Spleen (tissue), 11 donors: ENCODE data around the gene OAS1. TPM values are rescaled to one million over a fixed set of nuclear protein-coding genes. Genes with fewer than 3 reads are reported as not detected.

Experiments used
- DNase-seq: peaks from one replicate; pipeline ENCODE4 v3.0.0-alpha.2; 2020
- H3K27ac ChIP-seq, 8 donors: fragments of 200-600 bp; sonication (generic) in 7 of 8; 1 replicate in 4 of 8; 2 replicates in 4 of 8; pipeline versions ENCODE4 v1.5.0 to v1.8.0; 2016 to 2021; ENCODE audit warnings: inconsistent platforms in 4 of 8, mild to moderate bottlenecking in 4 of 8, moderate library complexity in 1 of 8
- H3K27me3 ChIP-seq, 7 donors: fragments of 200-600 bp; sonication (generic) in 6 of 7; replicated peaks in 1 of 7; 1 replicate in 4 of 7; 2 replicates in 3 of 7; pipeline versions ENCODE4 v1.5.0 to v1.8.0; 2016 to 2021; ENCODE audit warnings: inconsistent platforms in 3 of 7, mild to moderate bottlenecking in 1 of 7
- H3K36me3 ChIP-seq, 6 donors: fragments of 200-600 bp; sonication (generic) in 5 of 6; 1 replicate in 4 of 6; 2 replicates in 2 of 6; pipeline versions ENCODE4 v1.5.0 to v1.8.0; 2016 to 2021; ENCODE audit warnings: inconsistent platforms in 2 of 6
- H3K4me1 ChIP-seq, 6 donors: fragments of 200-600 bp; sonication (generic) in 5 of 6; 1 replicate in 3 of 6; 2 replicates in 3 of 6; pipeline versions ENCODE4 v1.5.0 to v1.8.0; 2016 to 2021; ENCODE audit warnings: inconsistent platforms in 3 of 6
- H3K4me3 ChIP-seq, 8 donors: fragments of 200-600 bp; sonication (generic) in 7 of 8; 1 replicate in 4 of 8; 2 replicates in 4 of 8; pipeline versions ENCODE4 v1.5.0 to v1.8.0; 2016 to 2021; ENCODE audit warnings: inconsistent platforms in 4 of 8, mild to moderate bottlenecking in 4 of 8, moderate library complexity in 2 of 8
- H3K9me3 ChIP-seq, 8 donors: fragments of 200-600 bp; sonication (generic) in 7 of 8; 1 replicate in 4 of 8; 2 replicates in 4 of 8; pipeline versions ENCODE4 v1.5.0 to v1.8.0; 2016 to 2021; ENCODE audit warnings: inconsistent platforms in 4 of 8
- POLR2A ChIP-seq, 3 donors: fragments of 450-650 bp; IDR thresholded peaks; one replicate each; pipeline ENCODE4 v1.5.1; 2017; ENCODE audit warnings: antibody characterized with exemption in 3 of 3, mild to moderate bottlenecking in 1 of 3
- POLR2AphosphoS5 ChIP-seq, 3 donors: sonication (generic); formaldehyde crosslinking; IDR thresholded peaks; one replicate each; pipeline ENCODE4 v1.5.1; 2017; ENCODE audit warnings: antibody characterized with exemption in 3 of 3
- WGBS, 5 donors: extraction: QIAGEN DNeasy Blood & Tissue Kit in 3 of 5; methylation state at CpG; one replicate each; pipeline versions ENCODE4 v1.1.5 to v1.1.7; 2013 to 2018; 5-methylcytosine and 5-hydroxymethylcytosine counted together
- intact Hi-C: fragments of 100-400 bp; cut with DNase I; formaldehyde crosslinking; loops from one replicate; pipeline ENCODE4 v1.15.0; 2023; ENCODE audit warnings: low total_unique reads
- polyA plus RNA-seq, 3 donors: library from polyadenylated mRNA; stranded (reverse); fragments of 200-250 nt; gene quantifications; one replicate each; pipeline ENCODE4 v1.2.1, GENCODE V29; 2013
- total RNA-seq, 7 donors: library from RNA; depleted of rRNA in 3 of 7; stranded (reverse); fragments of >200 nt in 3 of 7; fragmentation: NEBNext Ultra II Directional in 4 of 7; extraction: Animal tissue kit (Norgen Biotek cat#: 25700) in 4 of 7; gene quantifications; one replicate each; pipeline versions ENCODE4 v1.1.0 to v1.2.1, GENCODE V29; 2016 to 2021
- TF ChIP-seq, protein P1 (sequence below), 11 experiments: fragments of 200-600 bp in 7 of 11; fragments of 450-650 bp in 4 of 11; sonication (generic) in 4 of 11; IDR thresholded peaks in 8 of 11; conservative IDR thresholded peaks in 3 of 11; 1 replicate in 7 of 11; 2 replicates in 4 of 11; pipeline versions ENCODE4 v1.4.0 to v1.8.0; 2016 to 2021; ENCODE audit warnings: antibody characterized with exemption in 11 of 11, inconsistent platforms in 4 of 11, mild to moderate bottlenecking in 1 of 11
- donor health status: healthy with polysubstance abuse.
- donor health status: DM: no; HTN: no; CAD: no; lungs with moderate emphysema.
- donor health status: DM: no; HTN: no; CAD: no.
- donor health status: Bipolar disorder and iron deficiency.
- donor health status: healthy.
- donor health status: DM: no; HTN: no; CAD: no.
- donor health status: DM: yes; HTN: yes; CAD: no.

OAS1 gene
- total and polyA plus RNA-seq, 10 donors, result 34.7 to 68.4 (median 54.9) TPM

DNA sequence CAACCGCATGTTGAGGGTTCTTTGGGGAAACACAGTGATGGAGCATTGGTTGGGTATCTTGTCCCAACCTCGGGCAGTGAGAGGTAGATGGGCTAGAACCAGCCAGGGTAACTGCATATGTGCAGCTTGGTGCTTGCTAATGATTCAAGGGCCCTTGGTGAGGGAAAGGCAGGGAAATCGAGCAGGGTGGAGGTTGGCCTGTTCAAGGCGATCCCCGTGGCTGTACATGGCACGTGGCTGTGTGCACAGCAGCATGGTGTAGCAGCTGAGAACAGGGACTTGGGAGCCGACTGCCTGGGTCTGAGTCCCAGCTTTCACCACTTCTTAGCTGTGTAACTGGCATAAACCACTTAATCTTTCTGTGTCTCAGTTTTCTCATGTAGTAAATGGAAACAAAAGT, 45.5 kb upstream of the OAS1 start:
- H3K4me3 ChIP-seq, result no peak overlapping the region
- no peak for DNase-seq
- H3K9me3 ChIP-seq, result no peaks in the 10 kb centered on the region
- TF ChIP-seq, protein P1, sequence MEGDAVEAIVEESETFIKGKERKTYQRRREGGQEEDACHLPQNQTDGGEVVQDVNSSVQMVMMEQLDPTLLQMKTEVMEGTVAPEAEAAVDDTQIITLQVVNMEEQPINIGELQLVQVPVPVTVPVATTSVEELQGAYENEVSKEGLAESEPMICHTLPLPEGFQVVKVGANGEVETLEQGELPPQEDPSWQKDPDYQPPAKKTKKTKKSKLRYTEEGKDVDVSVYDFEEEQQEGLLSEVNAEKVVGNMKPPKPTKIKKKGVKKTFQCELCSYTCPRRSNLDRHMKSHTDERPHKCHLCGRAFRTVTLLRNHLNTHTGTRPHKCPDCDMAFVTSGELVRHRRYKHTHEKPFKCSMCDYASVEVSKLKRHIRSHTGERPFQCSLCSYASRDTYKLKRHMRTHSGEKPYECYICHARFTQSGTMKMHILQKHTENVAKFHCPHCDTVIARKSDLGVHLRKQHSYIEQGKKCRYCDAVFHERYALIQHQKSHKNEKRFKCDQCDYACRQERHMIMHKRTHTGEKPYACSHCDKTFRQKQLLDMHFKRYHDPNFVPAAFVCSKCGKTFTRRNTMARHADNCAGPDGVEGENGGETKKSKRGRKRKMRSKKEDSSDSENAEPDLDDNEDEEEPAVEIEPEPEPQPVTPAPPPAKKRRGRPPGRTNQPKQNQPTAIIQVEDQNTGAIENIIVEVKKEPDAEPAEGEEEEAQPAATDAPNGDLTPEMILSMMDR (IDR thresholded peaks at IDR 0.05 in 8 of 11, conservative IDR thresholded peaks at IDR 0.05 in 3 of 11), result no peak
- TF ChIP-seq POLR2AphosphoS5 (IDR thresholded peaks at IDR 0.05) (no peak), POLR2A (IDR thresholded peaks at IDR 0.05) (no peak)
- H3K27ac ChIP-seq, result no peak overlapping the region
- no peaks in the 10 kb centered on the region for H3K36me3 ChIP-seq
- peaks cover 0 to 2% (median 0%) of the 10 kb centered on the region in 6 donors for H3K4me1 ChIP-seq
- intact Hi-C loops, result no loop called here
- H3K27me3 ChIP-seq, result peaks cover 0 to 36% (median 0%) of the 10 kb centered on the region in 7 donors
- WGBS, 5 donors, result 86 to 96% (median 91%) methylated on average over 7 of the region's 7 CpGs

DNA sequence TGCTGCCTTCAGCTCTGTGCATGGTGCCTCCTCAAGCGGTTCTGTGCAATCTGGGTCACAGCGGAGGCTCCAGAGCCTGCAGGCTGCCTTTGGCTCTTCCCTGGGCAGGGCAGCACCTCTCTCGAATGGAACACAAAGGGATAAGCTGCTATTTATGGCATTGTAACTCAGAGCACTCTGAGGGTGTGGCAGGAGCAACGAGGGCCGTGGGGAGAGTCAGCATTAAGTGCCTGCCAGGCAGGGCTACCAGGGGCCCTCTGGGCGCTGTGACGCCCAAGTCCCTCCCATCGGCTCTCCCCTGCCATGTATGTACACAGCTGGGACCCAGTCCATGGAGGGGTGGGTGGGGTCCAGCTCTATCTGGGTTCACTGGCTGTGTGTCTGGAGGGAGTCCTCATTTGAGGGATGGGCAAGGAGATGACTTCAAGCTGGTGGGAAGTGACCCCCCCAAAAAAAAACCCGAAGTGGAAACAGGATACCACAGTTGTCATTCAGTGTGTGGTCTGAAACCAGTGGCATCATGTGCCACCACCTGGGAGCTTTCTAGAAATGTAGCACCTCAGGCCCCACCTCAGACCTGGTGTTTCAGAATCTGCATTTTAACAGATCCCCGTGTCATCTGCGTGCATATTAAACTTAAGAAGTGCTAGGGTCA, 44.0 kb upstream of the OAS1 start:
- intact Hi-C loops, result no loop called here
- Histone ChIP-seq H3K4me1 (peaks cover 0 to 2% (median 0%) of the 10 kb centered on the region in 6 donors), H3K27me3 (peaks cover 0 to 24% (median 0%) of the 10 kb centered on the region in 7 donors), H3K27ac (no peak overlapping the region), H3K9me3 (no peaks in the 10 kb centered on the region), H3K4me3 (no peak overlapping the region), H3K36me3 (no peaks in the 10 kb centered on the region)
- WGBS, 5 donors, result 56 to 74% (median 69%) methylated on average over 11 of the region's 11 CpGs
- no peak for DNase-seq
- TF ChIP-seq POLR2AphosphoS5 (IDR thresholded peaks at IDR 0.05) (no peak), POLR2A (IDR thresholded peaks at IDR 0.05) (no peak)
- TF ChIP-seq, protein P1 (IDR thresholded peaks at IDR 0.05 in 8 of 11, conservative IDR thresholded peaks at IDR 0.05 in 3 of 11), result no peak

DNA sequence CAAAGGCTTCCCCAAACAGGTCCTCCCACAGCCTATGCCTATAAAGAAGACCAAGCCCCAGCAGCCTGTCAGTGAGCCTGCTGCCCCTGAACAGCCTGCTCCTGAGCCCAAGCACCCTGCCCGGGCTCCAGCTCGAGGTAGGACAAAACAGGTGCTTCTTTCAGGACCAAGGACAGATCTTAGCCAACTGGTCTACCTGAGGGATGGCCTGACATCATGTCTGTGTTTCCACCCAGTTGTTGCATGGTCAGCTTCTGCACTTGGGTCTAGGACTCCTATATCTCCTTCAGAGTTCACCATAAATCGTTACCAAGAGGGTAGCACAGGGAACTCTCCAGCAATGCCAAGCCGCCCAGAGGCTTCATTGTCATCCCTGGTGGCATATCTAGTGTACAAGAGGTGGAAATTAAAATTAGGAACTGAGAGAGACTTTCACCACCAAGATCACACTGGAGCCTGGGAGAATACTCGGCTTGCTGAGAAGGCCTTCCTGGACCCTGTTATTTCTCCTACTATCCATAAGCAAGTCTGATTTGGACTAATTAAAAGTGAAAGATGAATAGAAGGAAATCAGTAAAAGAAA, 38.2 kb upstream of the OAS1 start:
- Histone ChIP-seq H3K27me3 (peaks cover 0 to 13% (median 0%) of the 10 kb centered on the region in 7 donors), H3K4me1 (peaks cover 0 to 12% (median 1%) of the 10 kb centered on the region in 6 donors), H3K4me3 (no peak overlapping the region), H3K27ac (no peak overlapping the region), H3K36me3 (no peaks in the 10 kb centered on the region), H3K9me3 (no peaks in the 10 kb centered on the region)
- intact Hi-C loops, result no loop called here
- TF ChIP-seq, protein P1 (IDR thresholded peaks at IDR 0.05 in 8 of 11, conservative IDR thresholded peaks at IDR 0.05 in 3 of 11), result no peak
- TF ChIP-seq POLR2AphosphoS5 (IDR thresholded peaks at IDR 0.05) (no peak), POLR2A (IDR thresholded peaks at IDR 0.05) (no peak)
- no peak for DNase-seq
- WGBS, 5 donors, result 74 to 92% (median 77%) methylated on average over 3 to 5 of the region's 5 CpGs

DNA sequence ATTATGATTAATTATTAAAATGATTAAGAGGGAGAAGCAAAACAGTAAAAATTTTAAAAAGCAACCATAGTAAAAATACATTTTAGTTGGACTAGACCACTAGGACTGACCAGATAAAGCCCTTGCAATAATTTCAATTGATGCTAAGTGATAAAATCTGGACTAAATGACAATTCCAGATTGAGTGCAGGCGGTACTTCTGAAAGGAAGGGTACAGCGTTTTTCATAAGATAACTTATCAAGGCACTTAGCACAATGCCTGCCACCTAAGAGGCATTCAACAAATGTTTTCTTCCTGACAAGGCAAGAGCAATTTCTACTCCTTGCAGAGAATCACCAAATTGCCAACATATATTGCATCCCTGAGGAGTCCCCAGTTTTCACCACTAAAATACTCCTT, 37.7 kb upstream of the OAS1 start:
- no peak overlapping the region for H3K4me3 ChIP-seq
- H3K36me3 ChIP-seq, result no peaks in the 10 kb centered on the region
- 70 to 88% (median 77%) methylated on average over 2 of the region's 2 CpGs for WGBS, 5 donors
- H3K9me3 ChIP-seq, result no peaks in the 10 kb centered on the region
- TF ChIP-seq POLR2AphosphoS5 (IDR thresholded peaks at IDR 0.05), result no peak
- H3K27me3 ChIP-seq, result peaks cover 0 to 13% (median 0%) of the 10 kb centered on the region in 7 donors
- no peak for DNase-seq
- H3K27ac ChIP-seq, result no peak overlapping the region
- intact Hi-C loops, result no loop called here
- peaks cover 0 to 12% (median 1%) of the 10 kb centered on the region in 6 donors for H3K4me1 ChIP-seq
